ENCODE data around the gene ATG16L2. TPM values are rescaled to one million over a fixed set of nuclear protein-coding genes. Genes with fewer than 3 reads are reported as not detected.

Gene ATG16L2
- total and polyA plus RNA-seq, 2 donors (not counting 1 experiment from before 2014, with no cell fraction given): 212 to 350 TPM

- Histone ChIP-seq H3K4me2 (replicated peaks; ENCODE audit: low read depth, low read length, poor library complexity, severe bottlenecking) (no peak overlapping the region), H3K27ac (ENCODE audit: low read length in 2 of 2) (peak overlapping the region in 1 of 2 donors; percentile 40), H3K4me1 (ENCODE audit: control insufficient read depth in 2 of 2, insufficient read depth in 2 of 2, low read length in 2 of 2) (peaks cover 0 to 3% of the 10 kb centered on the region in 2 donors), H3K9ac (ENCODE audit: low read length) (no peak overlapping the region), H3K4me3 (ENCODE audit: control extremely low read depth in 1 of 5, extremely low read depth in 1 of 5, insufficient read depth in 1 of 5, low read depth in 2 of 5, low read length in 4 of 5) (no peak overlapping the region), H3K9me3 (ENCODE audit: control extremely low read depth in 1 of 3, control insufficient read depth in 2 of 3, insufficient read depth in 1 of 3, low read length in 2 of 3) (no peaks in the 10 kb centered on the region), H4K20me1 (ENCODE audit: control insufficient read depth, insufficient read depth, low read length, poor library complexity, severe bottlenecking) (peaks cover 7% of the 10 kb centered on the region), H3K79me2 (ENCODE audit: control insufficient read depth, insufficient read depth, low read length) (no peaks in the 10 kb centered on the region), H3K27me3 (replicated peaks in 1 of 4; ENCODE audit: control extremely low read depth in 1 of 4, control insufficient read depth in 3 of 4, insufficient read depth in 4 of 4, low read length in 3 of 4) (no peaks in the 10 kb centered on the region), H3K36me3 (replicated peaks in 1 of 2; ENCODE audit: control extremely low read depth in 1 of 2, control insufficient read depth in 1 of 2, extremely low read depth in 1 of 2, insufficient read depth in 2 of 2, low read length in 1 of 2) (peaks cover 2 to 87% of the 10 kb centered on the region in 2 experiments), H2AFZ (ENCODE audit: insufficient read depth, low read depth, low read length, poor library complexity, severe bottlenecking) (no peak overlapping the region)
- peak overlapping the region; percentile 58 for H3K27ac Mint-ChIP-seq
- no peak overlapping the region for H3K4me3 Mint-ChIP-seq
- no peak for ATAC-seq (ENCODE audit: low read depth)
- TF ChIP-seq EZH2 (IDR thresholded peaks at IDR 0.05; ENCODE audit: borderline replicate concordance, insufficient read depth, low read depth, low read length, poor library complexity, severe bottlenecking) (no peak), CTCF (IDR thresholded peaks at IDR 0.05) (no peak)
- intact Hi-C loops (cut with micrococcal nuclease): no loop called here
- ChIA-PET CTCF (interaction anchor here (0.7 to 9.3 kb wide), 5 partner anchors 110 to 406 kb away, joined by 3 to 51 read pairs (median 3); no protein-coding TSS in a partner anchor), POLR2A (no interaction called here)
- 100% methylated on average over 1 of the region's 4 CpGs for WGBS (ENCODE audit: insufficient coverage)
- H3K27me3 Mint-ChIP-seq: no peaks in the 10 kb centered on the region
- H3K4me1 Mint-ChIP-seq: peaks cover 8% of the 10 kb centered on the region
- DNase-seq: no peak
- no peaks in the 10 kb centered on the region for H3K9me3 Mint-ChIP-seq (ENCODE audit: insufficient read depth)
Observed at GRCh38 chr11:72836111-72836510, 21.9 kb downstream of the ATG16L2 start.

- no peaks in the 10 kb centered on the region for H3K9me3 Mint-ChIP-seq (ENCODE audit: insufficient read depth)
- WGBS (ENCODE audit: insufficient coverage): 100% methylated on average over 1 of the region's 4 CpGs
Observed at GRCh38 chr11:72838691-72839305, 24.6 kb downstream of the ATG16L2 start.

More at GRCh38 chr11:72838691-72839305, 24.6 kb downstream of the ATG16L2 start:
- Histone ChIP-seq H4K20me1 (ENCODE audit: control insufficient read depth, insufficient read depth, low read length, poor library complexity, severe bottlenecking) (peaks cover 17% of the 10 kb centered on the region), H2AFZ (ENCODE audit: insufficient read depth, low read depth, low read length, poor library complexity, severe bottlenecking) (no peak overlapping the region), H3K36me3 (replicated peaks in 1 of 2; ENCODE audit: control extremely low read depth in 1 of 2, control insufficient read depth in 1 of 2, extremely low read depth in 1 of 2, insufficient read depth in 2 of 2, low read length in 1 of 2) (peaks cover 2 to 88% of the 10 kb centered on the region in 2 experiments), H3K79me2 (ENCODE audit: control insufficient read depth, insufficient read depth, low read length) (peaks cover 5% of the 10 kb centered on the region), H3K4me1 (ENCODE audit: control insufficient read depth in 2 of 2, insufficient read depth in 2 of 2, low read length in 2 of 2) (no peaks in the 10 kb centered on the region), H3K9me3 (ENCODE audit: control extremely low read depth in 1 of 3, control insufficient read depth in 2 of 3, insufficient read depth in 1 of 3, low read length in 2 of 3) (no peaks in the 10 kb centered on the region), H3K27me3 (replicated peaks in 1 of 4; ENCODE audit: control extremely low read depth in 1 of 4, control insufficient read depth in 3 of 4, insufficient read depth in 4 of 4, low read length in 3 of 4) (no peaks in the 10 kb centered on the region), H3K27ac (ENCODE audit: low read length in 2 of 2) (peak overlapping the region in 1 of 2 donors; percentile 5), H3K9ac (ENCODE audit: low read length) (no peak overlapping the region), H3K4me2 (replicated peaks; ENCODE audit: low read depth, low read length, poor library complexity, severe bottlenecking) (no peak overlapping the region), H3K4me3 (ENCODE audit: control extremely low read depth in 1 of 5, extremely low read depth in 1 of 5, insufficient read depth in 1 of 5, low read depth in 2 of 5, low read length in 4 of 5) (no peak overlapping the region)
- H3K4me1 Mint-ChIP-seq: no peaks in the 10 kb centered on the region
- ChIA-PET POLR2A (no interaction called here), CTCF (interaction anchor here (0.7 to 1.9 kb wide), 4 partner anchors 8 to 341 kb away, joined by 3 to 8 read pairs (median 4); no protein-coding TSS in a partner anchor)
- intact Hi-C loops (cut with micrococcal nuclease): no loop called here
- ATAC-seq (ENCODE audit: low read depth) (no peak), DNase-seq (no peak)
- H3K27ac Mint-ChIP-seq: peak overlapping the region; percentile 54
- H3K27me3 Mint-ChIP-seq: no peaks in the 10 kb centered on the region
- no peak overlapping the region for H3K4me3 Mint-ChIP-seq
- no peak for TF ChIP-seq EZH2 (IDR thresholded peaks at IDR 0.05; ENCODE audit: borderline replicate concordance, insufficient read depth, low read depth, low read length, poor library complexity, severe bottlenecking)
